Brain microvascular endothelial cell (primary cell): ENCODE measurements around the gene TNIK.

Source experiments
- DNase-seq: peaks from one replicate; pipeline ENCODE4 v3.0.0-alpha.2; 2020
- H3K27ac ChIP-seq: fragments of 250-450 bp; sonication (Bioruptor Pico); 2 replicates; pipeline ENCODE4 v1.5.1; 2020; ENCODE audit warnings: mild to moderate bottlenecking, moderate library complexity
- H3K27me3 ChIP-seq: fragments of 250-450 bp; sonication (Bioruptor Pico); replicated peaks from 2 replicates; pipeline ENCODE4 v1.5.1; 2020; ENCODE audit warnings: mild to moderate bottlenecking
- H3K36me3 ChIP-seq: fragments of 250-450 bp; sonication (Bioruptor Pico); replicated peaks from 2 replicates; pipeline ENCODE4 v1.5.1; 2020; ENCODE audit warnings: mild to moderate bottlenecking
- H3K4me3 ChIP-seq: 2 replicates; pipeline ENCODE4 v1.5.1; 2011; ENCODE audit warnings: low read depth, mild to moderate bottlenecking, control low read depth, low read length, moderate library complexity
- CTCF ChIP-seq: IDR thresholded peaks from 2 replicates; pipeline ENCODE4 v1.5.1; 2011; ENCODE audit warnings: low read depth, mild to moderate bottlenecking, moderate library complexity, low read length, control low read depth, inconsistent platforms; ENCODE audit errors: missing control alignments
- in situ Hi-C: cut with HindIII; loops from 2 replicates; pipeline ENCODE4 v1.10.0; 2017; ENCODE audit warnings: low sequenced_read_pairs, low pct_ligation_motif_present

The TNIK gene

GRCh38 chr3:171262431-171262830, 197.8 kb downstream of the TNIK start:
- H3K4me3 ChIP-seq, result no peak overlapping the region
- no peaks in the 10 kb centered on the region for H3K27me3 ChIP-seq
- no peak for DNase-seq
- no peaks in the 10 kb centered on the region for H3K36me3 ChIP-seq
- in situ Hi-C loops, result no loop called here
- no peak overlapping the region for H3K27ac ChIP-seq
- TF ChIP-seq CTCF, result no peak

GRCh38 chr3:171261487-171261886, 198.7 kb downstream of the TNIK start:
- Histone ChIP-seq H3K4me3 (no peak overlapping the region), H3K36me3 (no peaks in the 10 kb centered on the region), H3K27ac (no peak overlapping the region), H3K27me3 (no peaks in the 10 kb centered on the region)
- no peak for TF ChIP-seq CTCF
- in situ Hi-C loops, result no loop called here
- no peak for DNase-seq

GRCh38 chr3:171260899-171261298, 199.3 kb downstream of the TNIK start:
- no peaks in the 10 kb centered on the region for H3K27me3 ChIP-seq
- TF ChIP-seq CTCF, result no peak
- no peak overlapping the region for H3K27ac ChIP-seq
- H3K4me3 ChIP-seq, result no peak overlapping the region
- DNase-seq, result no peak
- in situ Hi-C loops, result no loop called here
- H3K36me3 ChIP-seq, result no peaks in the 10 kb centered on the region

- Histone ChIP-seq H3K27me3 (no peaks in the 10 kb centered on the region), H3K4me3 (no peak overlapping the region), H3K36me3 (no peaks in the 10 kb centered on the region), H3K27ac (no peak overlapping the region)
- in situ Hi-C loops, result no loop called here
- TF ChIP-seq CTCF, result no peak
- no peak for DNase-seq
Observed at GRCh38 chr3:171260466-171260865, 199.7 kb downstream of the TNIK start.

- no peak for DNase-seq
- H3K4me3 ChIP-seq, result no peak overlapping the region
- in situ Hi-C loops, result no loop called here
Observed at GRCh38 chr3:171258316-171258715, 201.9 kb downstream of the TNIK start.

More at GRCh38 chr3:171258316-171258715, 201.9 kb downstream of the TNIK start:
- Histone ChIP-seq H3K27me3 (no peaks in the 10 kb centered on the region), H3K36me3 (no peaks in the 10 kb centered on the region), H3K27ac (peak overlapping the region; percentile 37)
- no peak for TF ChIP-seq CTCF
